Liver (tissue), 9 donors: Measurements from ENCODE around the gene TCERG1L. TPM values are rescaled to one million over a fixed set of nuclear protein-coding genes. Genes with fewer than 3 reads are reported as not detected.

ENCODE experiments used
- DNase-seq: peaks from one replicate; pipeline ENCODE4 v3.0.0-alpha.2; 2017; ENCODE audit warnings: low spot score
- H3K27ac ChIP-seq, 2 donors: one replicate each; pipeline ENCODE4 v1.7.0; 2013; ENCODE audit warnings: inconsistent platforms in 2 of 2, low read length in 2 of 2, control low read depth in 1 of 2, low read depth in 1 of 2, mild to moderate bottlenecking in 1 of 2
- H3K27me3 ChIP-seq, 4 donors: one replicate each; pipeline versions ENCODE4 v1.6.1 to v1.7.0; 2013; ENCODE audit warnings: low read length in 3 of 4, inconsistent platforms in 1 of 4, mild to moderate bottlenecking in 1 of 4, moderate library complexity in 1 of 4; ENCODE audit not compliant: control insufficient read depth in 4 of 4, insufficient read depth in 4 of 4
- H3K36me3 ChIP-seq, 4 donors: one replicate each; pipeline versions ENCODE4 v1.6.1 to v1.7.0; 2013; ENCODE audit warnings: low read length in 3 of 4, mild to moderate bottlenecking in 3 of 4, low read depth in 1 of 4, moderate library complexity in 1 of 4; ENCODE audit not compliant: control insufficient read depth in 4 of 4, insufficient read depth in 3 of 4
- H3K4me1 ChIP-seq, 4 donors: one replicate each; pipeline versions ENCODE4 v1.6.1 to v1.7.0; 2013; ENCODE audit warnings: low read length in 3 of 4, mild to moderate bottlenecking in 3 of 4, moderate library complexity in 1 of 4; ENCODE audit not compliant: control insufficient read depth in 4 of 4, insufficient read depth in 4 of 4
- H3K4me3 ChIP-seq, 3 donors: one replicate each; pipeline versions ENCODE4 v1.6.1 to v1.7.0; 2013; ENCODE audit warnings: low read length in 3 of 3, control low read depth in 1 of 3, low read depth in 1 of 3, mild to moderate bottlenecking in 1 of 3
- H3K9ac ChIP-seq, 2 donors: one replicate each; pipeline ENCODE4 v1.7.0; 2013; ENCODE audit warnings: low read length in 2 of 2, mild to moderate bottlenecking in 2 of 2, moderate library complexity in 2 of 2, control low read depth in 1 of 2, low read depth in 1 of 2
- H3K9me3 ChIP-seq, 4 donors: one replicate each; pipeline versions ENCODE4 v1.6.1 to v1.7.0; 2013; ENCODE audit warnings: low read length in 3 of 4; ENCODE audit not compliant: control insufficient read depth in 4 of 4
- CTCF ChIP-seq: fragments of 150-350 bp; IDR thresholded peaks from 2 replicates; pipeline ENCODE4 v1.5.1; 2017; ENCODE audit warnings: improper control_type of control experiment, low read depth, low read length; ENCODE audit not compliant: missing input control
- EGR1 ChIP-seq, 2 donors: IDR thresholded peaks; 2 replicates each; pipeline ENCODE4 v1.6.1; 2016 to 2018; ENCODE audit warnings: antibody characterized with exemption in 2 of 2, low read depth in 2 of 2
- FOXA1 ChIP-seq: IDR thresholded peaks from 2 replicates; pipeline ENCODE4 v1.6.1; 2016; ENCODE audit warnings: antibody characterized with exemption
- FOXA2 ChIP-seq: IDR thresholded peaks from 2 replicates; pipeline ENCODE4 v1.6.1; 2016; ENCODE audit warnings: antibody characterized with exemption
- GABPA ChIP-seq, 2 donors: IDR thresholded peaks in 1 of 2; conservative IDR thresholded peaks in 1 of 2; 2 replicates each; pipeline ENCODE4 v1.6.1; 2016; ENCODE audit warnings: antibody characterized with exemption in 2 of 2, mild to moderate bottlenecking in 1 of 2, moderate library complexity in 1 of 2
- HNF4A ChIP-seq, 2 donors: conservative IDR thresholded peaks; 2 replicates each; pipeline ENCODE4 v1.6.1; 2016; ENCODE audit warnings: antibody characterized with exemption in 2 of 2, mild to moderate bottlenecking in 2 of 2
- HNF4G ChIP-seq: IDR thresholded peaks from 2 replicates; pipeline ENCODE4 v1.6.1; 2016; ENCODE audit warnings: antibody characterized with exemption
- JUND ChIP-seq, 2 donors: IDR thresholded peaks; 2 replicates each; pipeline ENCODE4 v1.6.1; 2016; ENCODE audit warnings: antibody characterized with exemption in 2 of 2
- NR2F2 ChIP-seq: IDR thresholded peaks from 2 replicates; pipeline ENCODE4 v1.6.1; 2016; ENCODE audit warnings: antibody characterized with exemption
- RAD21 ChIP-seq, 2 donors: IDR thresholded peaks; 2 replicates each; pipeline ENCODE4 v1.6.1; 2016; ENCODE audit warnings: antibody characterized with exemption in 2 of 2, mild to moderate bottlenecking in 2 of 2
- REST ChIP-seq: IDR thresholded peaks from 2 replicates; pipeline ENCODE4 v1.6.1; 2016; ENCODE audit warnings: antibody characterized with exemption, mild to moderate bottlenecking
- RXRA ChIP-seq, 2 donors: IDR thresholded peaks; 2 replicates each; pipeline ENCODE4 v1.6.1; 2017 to 2018; ENCODE audit warnings: antibody characterized with exemption in 2 of 2, mild to moderate bottlenecking in 1 of 2
- SP1 ChIP-seq: IDR thresholded peaks from 2 replicates; pipeline ENCODE4 v1.6.1; 2018; ENCODE audit warnings: antibody characterized with exemption, mild to moderate bottlenecking
- TAF1 ChIP-seq: conservative IDR thresholded peaks from 2 replicates; pipeline ENCODE4 v1.6.1; 2016; ENCODE audit warnings: antibody characterized with exemption, mild to moderate bottlenecking
- YY1 ChIP-seq: IDR thresholded peaks from 2 replicates; pipeline ENCODE4 v1.6.1; 2016; ENCODE audit warnings: antibody characterized with exemption, mild to moderate bottlenecking
- ZBTB33 ChIP-seq: IDR thresholded peaks from 2 replicates; pipeline ENCODE4 v1.6.1; 2016; ENCODE audit warnings: antibody characterized with exemption
- WGBS: extraction: QIAGEN DNeasy Blood & Tissue Kit; methylation state at CpG from one replicate; pipeline ENCODE4 v1.1.7; 2013; 5-methylcytosine and 5-hydroxymethylcytosine counted together
- polyA plus RNA-seq, 2 donors: library from polyadenylated mRNA; stranded (reverse) in 1 of 2; unstranded in 1 of 2; fragments of 200-250 nt in 1 of 2; fragments of >200 nt in 1 of 2; fragmentation: Nextera tagmentation in 1 of 2; extraction: Ambion mirVana in 1 of 2; gene quantifications; one replicate each; pipeline versions ENCODE4 v1.2.1 to v1.2.3, GENCODE V29; 2013 to 2015
- total RNA-seq, 2 donors: library from RNA; depleted of rRNA; stranded (reverse); fragments of >200 nt; gene quantifications; one replicate each; pipeline ENCODE4 v1.2.3, GENCODE V29; 2014
- donor health status: healthy.
- donor health status: healthy.
- donor health status: healthy.
- donor health status: healthy.
- donor health status: healthy.

TCERG1L gene
- total and polyA plus RNA-seq, 4 donors: not detected

- no peak for TF ChIP-seq ZBTB33
- TF ChIP-seq RAD21 (IDR thresholded peaks at IDR 0.05): no peak
Observed at GRCh38 chr10:131282961-131283360, 28.6 kb downstream of the TCERG1L start (continued).

GRCh38 chr10:131280101-131280500 is 31.4 kb downstream of the TCERG1L start:
- DNase-seq: no peak
- no peak overlapping the region for H3K27ac ChIP-seq
- H3K27me3 ChIP-seq: peaks cover 0 to 5% (median under 1%) of the 10 kb centered on the region in 4 donors
- 9% methylated on average over 1 of the region's 1 CpG for WGBS
- H3K4me1 ChIP-seq: no peaks in the 10 kb centered on the region
- TF ChIP-seq FOXA1: no peak
- no peak for TF ChIP-seq REST
- TF ChIP-seq ZBTB33: no peak
- TF ChIP-seq SP1: no peak
- no peak for TF ChIP-seq NR2F2
- no peak for TF ChIP-seq HNF4A (conservative IDR thresholded peaks at IDR 0.05)
- TF ChIP-seq CTCF: no peak
- no peak for TF ChIP-seq RXRA (IDR thresholded peaks at IDR 0.05)
- no peak for TF ChIP-seq HNF4G
- TF ChIP-seq TAF1: no peak
- H3K4me3 ChIP-seq: no peak overlapping the region
- no peak overlapping the region for H3K9ac ChIP-seq
- H3K36me3 ChIP-seq: no peaks in the 10 kb centered on the region
- H3K9me3 ChIP-seq: no peaks in the 10 kb centered on the region

GRCh38 chr10:131279516-131279915 is 32.0 kb downstream of the TCERG1L start:
- Histone ChIP-seq H3K36me3 (no peaks in the 10 kb centered on the region), H3K4me1 (no peaks in the 10 kb centered on the region), H3K4me3 (no peak overlapping the region), H3K27ac (no peak overlapping the region), H3K27me3 (peaks cover 0 to 7% (median under 1%) of the 10 kb centered on the region in 4 donors), H3K9ac (no peak overlapping the region), H3K9me3 (no peaks in the 10 kb centered on the region)
- 68% methylated on average over 9 of the region's 9 CpGs for WGBS
- DNase-seq: no peak
- TF ChIP-seq ZBTB33 (no peak), EGR1 (IDR thresholded peaks at IDR 0.05; ENCODE audit: low read depth in 2 of 2) (no peak), JUND (IDR thresholded peaks at IDR 0.05) (no peak), GABPA (IDR thresholded peaks at IDR 0.05 in 1 of 2, conservative IDR thresholded peaks at IDR 0.05 in 1 of 2) (no peak), FOXA1 (no peak), FOXA2 (no peak), YY1 (no peak), CTCF (no peak)
